Measurements from ENCODE around the gene SMAD7.

The SMAD7 gene

DNA sequence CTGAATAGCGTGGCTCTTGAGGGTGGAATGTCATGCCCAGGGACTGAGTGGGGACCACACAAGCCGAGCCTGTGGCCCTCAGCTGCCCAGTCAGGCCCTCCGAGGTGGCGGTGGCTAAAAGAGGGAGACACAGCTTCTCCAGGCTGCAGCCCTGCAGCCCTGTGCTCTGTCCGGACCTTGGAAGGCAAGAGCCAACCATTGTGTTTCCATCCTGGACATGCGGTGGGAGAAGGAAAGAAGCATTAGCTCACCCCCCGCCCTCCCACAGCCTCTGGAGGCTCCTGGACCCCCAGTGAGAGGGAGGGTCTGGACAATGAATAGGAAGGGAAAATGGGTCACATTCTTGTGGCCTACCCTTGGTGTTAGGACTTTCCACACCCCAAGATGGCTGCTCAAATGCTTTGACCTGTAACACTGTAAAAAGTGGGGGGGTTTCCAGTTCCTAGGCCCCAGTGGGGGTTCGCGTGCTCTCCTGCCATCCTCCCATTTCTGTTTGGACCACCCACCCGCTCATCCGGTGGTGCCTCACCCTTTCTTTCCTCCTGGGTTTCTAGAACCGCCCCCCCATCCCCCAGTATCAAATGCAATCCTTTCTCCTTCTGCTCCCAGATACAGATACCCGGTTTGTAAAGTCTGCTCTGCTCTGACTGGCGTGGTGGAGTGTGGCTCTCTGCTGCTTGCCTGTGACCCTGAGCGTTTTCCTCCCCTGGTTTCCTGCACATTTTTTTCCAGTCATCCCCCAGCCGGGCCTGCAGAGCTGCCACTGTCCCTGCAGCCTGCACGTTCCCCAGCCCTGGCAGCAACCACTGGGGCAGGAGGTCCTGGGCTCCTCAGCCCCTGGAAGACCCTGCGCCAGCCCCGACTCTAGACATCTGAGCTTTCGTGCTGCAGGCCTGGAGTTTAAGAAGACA lies 36.3 kb upstream of the SMAD7 start:
- no peak for DNase-seq (ENCODE audit: low read depth)

DNA sequence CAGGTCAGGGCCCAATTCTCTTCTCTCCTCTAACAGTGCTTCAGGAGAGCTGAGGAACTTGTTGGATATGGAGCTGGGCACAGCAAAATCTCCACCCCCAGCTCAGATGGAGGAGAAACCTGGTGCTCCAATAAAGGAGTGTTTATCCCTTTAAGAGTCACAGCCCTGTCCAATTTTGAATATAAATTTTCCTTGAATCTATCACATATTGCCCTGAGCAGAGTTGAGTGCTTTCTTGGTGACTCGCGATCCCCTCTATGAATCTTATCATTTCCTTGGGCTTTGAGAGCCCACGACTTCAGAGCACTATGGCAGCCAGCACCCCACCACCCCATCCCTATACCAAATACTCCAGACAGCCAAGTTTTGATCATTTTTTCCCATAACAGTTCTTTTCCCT lies 34.4 kb upstream of the SMAD7 start:
- DNase-seq (ENCODE audit: low read depth), result no peak

DNA sequence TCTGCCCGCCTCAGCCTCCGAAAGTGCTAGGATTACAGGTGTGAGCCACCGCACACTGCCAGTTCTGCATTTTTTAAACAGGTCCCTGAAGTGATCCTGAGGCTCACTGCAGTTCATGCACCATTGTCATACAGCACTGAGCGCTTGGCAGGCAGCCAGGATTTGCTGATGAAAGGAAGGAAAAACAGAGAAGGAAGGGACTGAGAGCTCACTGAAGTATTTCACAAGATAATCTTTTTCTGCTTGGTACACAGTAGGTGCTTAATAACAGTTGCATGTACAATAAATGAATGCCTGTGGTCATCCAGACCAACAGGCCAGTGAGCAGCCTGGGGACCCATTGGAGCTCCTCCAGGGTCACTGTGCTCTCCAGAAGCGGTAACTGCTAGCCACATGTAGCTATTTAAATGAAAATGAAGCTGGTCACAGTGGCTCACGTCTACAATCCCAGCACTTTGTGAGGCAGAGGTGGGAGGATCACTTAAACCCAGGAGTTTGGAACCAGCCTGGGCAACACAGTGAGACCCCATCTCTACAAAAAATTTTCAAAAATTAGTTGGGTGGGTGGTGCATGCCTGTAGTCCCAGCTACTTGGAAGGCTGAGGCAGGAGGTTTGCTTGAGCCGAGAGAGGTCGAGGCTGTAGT lies 33.1 kb upstream of the SMAD7 start:
- no peak for DNase-seq (ENCODE audit: low read depth)

DNA sequence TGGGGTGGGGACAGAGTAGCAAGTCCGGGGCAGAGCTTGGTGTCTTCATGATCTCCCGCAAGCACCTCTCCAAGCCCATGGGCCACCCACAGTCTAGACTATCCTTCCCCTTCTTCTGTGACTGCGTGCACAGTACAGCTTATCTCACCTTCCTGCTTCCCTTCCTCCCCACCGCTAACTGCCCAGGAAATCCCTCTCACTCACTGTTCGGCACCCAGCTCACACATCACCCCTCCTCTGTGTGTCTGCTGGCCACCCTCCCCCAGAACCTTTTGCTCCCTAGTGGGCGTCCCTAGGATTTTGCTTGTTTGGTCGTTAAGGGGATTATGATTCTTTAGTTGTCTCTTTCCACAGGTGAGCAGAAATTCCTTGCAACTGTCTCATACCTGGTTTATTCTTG lies 31.5 kb upstream of the SMAD7 start:
- DNase-seq (ENCODE audit: low read depth), result no peak

DNA sequence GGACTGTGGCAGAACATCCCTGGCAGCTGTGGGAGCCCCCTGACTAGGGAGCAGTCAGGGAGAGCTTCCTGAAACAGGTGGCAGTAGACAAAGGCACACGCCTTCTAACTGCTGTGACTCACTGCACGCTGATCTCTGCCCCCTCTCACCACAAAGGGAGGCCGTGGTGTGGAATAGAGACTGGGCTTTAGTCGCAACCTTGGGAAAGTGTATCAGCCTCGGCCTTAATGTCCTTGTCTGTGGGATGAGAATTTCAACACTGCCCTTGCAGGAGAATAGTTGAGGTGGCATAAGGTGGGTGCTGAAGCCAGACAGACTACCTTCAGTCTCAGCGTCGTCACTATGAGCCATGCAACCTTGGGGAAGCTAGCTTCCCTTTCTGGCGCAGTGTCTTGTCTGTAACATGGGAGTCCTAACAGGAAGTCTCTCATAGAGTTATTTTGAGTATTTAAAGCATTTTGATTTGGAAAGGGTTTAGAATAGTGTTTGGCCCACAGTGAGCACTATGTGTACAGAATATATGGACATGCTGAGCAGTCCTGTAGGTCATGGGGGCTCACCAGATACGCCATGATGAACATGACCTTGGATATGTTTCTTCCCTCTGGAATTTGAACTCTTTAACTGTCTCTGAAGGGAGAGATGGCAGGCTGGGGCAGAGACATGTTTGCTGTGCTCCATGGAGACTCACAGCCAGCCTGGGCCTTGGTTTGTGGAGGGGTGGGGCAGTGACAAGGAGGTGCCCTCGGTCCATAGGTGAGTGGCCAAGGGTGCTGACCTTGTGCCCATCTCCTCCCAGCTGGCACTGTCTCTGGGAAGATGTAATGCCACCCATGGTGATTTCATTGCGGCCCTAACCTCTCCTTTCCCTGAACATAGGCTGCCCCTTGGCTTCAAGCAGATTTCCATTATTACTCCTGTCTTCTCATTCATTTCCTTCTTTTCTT lies 29.5 kb upstream of the SMAD7 start:
- no peak for DNase-seq (ENCODE audit: low read depth)

DNA sequence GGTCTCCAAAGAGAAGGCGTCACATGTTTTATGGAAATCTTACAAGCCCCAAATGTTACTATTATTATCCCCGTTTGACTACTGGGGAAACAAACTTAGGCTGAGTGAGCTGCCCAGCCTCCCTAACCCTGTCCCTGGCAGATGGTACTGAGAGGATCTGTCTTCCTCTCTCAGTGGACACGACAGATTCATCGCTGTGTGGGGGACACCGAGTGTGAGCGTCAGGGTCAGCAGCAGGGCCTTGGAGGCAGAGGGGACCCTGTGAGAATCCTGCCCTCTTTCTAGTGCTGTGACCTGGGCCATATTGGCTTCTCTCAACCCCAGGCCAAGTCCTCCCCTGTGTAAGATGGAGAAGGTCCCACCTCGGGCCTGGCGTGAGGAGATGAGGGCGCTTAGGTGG lies 27.1 kb upstream of the SMAD7 start:
- DNase-seq (ENCODE audit: low read depth), result no peak

DNA sequence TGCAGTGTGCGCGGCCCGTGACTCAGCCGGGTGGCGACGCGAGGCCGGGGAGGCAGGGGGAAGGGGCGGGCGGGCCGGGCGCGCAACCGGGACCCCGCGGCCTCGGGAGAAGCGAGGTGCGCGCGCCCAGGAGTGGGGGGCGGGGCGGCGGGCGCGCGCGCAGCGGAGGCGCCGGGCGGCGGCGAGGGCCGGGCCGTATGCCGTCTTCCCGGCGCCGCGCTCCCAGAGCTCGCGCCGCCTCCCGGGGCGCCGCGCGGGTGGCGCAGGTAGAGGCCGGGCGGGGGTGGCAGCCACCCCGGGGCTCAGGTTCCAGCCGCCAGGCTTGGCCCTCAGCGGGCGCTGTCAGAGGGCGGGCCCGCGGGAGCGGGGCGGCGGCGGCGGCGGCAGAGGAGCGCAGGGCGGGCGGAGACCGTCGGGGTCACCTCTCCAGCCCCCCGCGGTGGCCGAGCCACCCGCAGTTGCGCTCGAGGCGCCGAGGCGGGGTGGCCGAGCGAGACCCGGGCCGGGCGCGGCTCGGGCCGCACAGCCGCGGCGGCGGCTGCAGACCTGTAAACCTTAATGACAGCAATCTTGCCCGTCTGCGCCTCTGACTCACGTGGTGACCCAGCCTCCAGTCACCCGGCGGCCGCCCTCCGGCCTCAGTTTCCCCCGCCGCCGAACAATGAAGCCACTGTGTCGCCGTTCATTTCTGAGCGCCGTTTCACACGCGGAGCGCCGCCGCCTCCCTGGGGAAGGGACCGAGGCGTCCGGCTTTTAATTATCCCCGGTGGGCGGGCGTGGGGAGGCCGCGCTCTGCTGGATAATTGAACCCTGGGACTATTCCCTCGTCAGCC lies 25.3 kb upstream of the SMAD7 start:
- DNase-seq (ENCODE audit: low read depth), result no peak

DNA sequence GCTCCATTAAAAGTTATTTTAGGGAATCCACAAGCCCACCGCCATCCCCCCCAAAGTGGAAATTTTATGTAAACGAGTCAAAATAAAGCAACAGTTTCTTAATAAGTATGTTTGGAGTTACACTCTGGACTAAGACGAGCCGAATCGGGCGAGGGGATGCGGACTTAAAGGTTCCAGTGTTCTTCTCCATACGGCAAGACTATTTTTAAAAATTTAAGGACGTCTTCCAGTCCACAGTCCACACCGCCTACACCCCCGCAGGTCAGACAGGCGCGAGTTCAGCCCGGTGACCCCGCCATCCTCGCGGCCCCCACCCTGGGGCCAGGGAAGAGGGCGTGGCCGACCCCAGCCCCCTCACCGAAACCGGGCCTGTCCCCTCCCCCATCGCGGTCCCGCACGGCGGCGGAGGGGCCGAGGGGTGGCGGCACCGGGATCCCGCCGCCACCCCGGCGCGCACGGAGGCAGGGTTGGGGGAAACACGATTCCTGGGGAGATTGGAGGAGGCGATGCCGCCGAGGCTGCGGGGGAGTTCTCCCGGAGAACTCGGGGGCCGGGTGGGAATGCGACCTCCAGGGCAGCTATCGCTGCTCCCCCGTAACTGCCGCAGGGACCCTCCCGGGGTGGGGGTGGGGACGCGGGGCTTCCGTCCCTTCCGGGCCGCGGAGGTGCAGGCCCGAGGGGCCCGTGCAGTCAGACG lies 24.5 kb upstream of the SMAD7 start:
- DNase-seq (ENCODE audit: low read depth), result no peak

DNA sequence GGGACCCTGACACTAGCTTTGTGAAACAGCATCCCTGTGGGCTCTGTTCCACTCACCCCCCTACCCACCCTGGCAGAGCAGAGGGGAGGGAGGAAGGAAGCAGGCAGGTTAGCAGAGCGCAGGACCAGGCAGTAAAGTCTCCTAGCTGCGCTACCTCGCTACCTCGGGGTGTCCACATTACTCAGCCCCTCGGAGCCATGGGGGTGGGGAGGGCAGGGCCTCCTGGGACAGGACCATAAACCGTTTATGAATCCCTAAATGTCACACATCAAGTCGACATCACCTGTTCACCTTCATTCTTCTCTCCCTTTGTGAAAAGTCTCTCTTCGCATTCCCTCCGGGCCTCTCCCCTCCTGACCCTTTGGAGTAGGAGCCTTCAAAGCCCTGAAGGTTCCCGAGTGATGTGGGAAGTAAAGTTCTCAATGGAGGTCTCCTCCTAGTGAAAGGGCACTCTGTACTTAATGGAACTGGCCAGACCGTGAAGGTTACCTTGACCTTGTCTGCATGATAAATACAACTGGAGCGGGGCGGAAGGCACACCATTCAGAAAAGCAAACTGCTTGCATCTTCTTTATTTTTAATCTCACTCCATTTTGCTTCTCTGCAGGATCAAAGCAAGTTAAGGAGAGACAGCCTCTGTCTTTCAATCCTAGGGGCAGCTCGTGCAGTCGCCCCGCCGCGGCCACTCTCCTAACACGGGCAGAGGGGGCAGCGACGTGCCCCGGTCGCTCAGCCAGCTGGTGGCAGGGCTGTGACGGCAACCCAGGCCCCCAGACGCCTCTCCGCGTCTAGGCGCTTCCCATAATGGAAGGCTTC lies 23.7 kb upstream of the SMAD7 start:
- no peak for DNase-seq (ENCODE audit: low read depth)

DNA sequence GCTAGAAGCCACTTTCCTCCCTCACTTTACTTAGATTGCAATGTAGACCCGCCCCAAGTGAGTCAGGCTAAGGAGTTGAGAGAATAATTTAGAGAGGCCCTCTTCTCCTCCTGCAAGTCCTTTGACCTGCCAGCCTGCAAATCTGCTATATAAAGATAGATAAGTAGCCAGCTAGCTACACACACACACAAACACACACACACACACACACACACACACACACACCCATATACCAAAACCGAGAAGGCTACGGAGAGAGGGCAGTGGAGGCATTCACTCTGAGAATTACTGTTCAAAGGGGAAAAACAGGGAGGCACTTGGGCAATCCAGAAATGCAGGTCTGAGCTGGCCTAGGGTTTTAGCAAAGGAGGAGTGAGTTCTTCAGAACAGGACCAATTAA lies 23.0 kb upstream of the SMAD7 start:
- DNase-seq (ENCODE audit: low read depth), result no peak

DNA sequence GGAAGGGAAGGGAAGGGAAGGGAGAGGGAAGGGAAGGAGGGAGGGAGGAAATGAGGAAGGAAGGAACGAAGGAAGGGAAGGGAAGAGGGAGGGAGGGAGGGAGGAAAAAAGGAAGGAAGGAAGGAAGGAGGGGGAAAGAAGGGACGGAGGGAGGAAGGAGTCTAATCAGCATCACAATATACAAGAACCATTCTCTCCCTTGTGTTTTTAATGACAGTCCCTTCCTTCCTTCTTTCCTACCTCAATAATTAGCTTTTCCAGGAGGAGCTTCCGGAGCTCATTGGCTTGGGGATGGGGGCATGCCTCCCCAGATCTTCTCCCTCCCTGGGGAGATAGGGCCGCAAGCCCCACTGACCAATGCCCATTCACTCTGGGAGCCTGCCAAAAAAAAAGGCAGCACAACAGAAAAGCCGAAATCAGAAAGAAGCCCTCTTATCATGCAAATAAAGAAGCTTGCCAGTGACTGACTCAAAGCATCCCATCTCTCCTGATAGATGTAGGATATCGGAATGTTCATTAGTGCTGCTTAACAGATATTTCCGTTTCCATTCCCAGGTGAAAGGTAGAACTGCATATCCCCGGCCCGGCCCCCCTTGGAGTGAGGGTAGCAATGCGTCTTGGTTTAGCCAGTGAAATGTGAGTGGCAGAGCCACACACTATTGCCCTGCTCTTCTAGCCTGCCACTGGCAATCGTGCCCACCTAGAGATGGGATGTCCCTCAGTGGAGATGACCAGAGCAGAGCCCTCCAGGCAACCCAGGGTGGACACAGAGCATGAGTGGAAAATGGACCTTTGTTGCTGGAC lies 17.8 kb upstream of the SMAD7 start:
- DNase-seq (ENCODE audit: low read depth), result no peak

DNA sequence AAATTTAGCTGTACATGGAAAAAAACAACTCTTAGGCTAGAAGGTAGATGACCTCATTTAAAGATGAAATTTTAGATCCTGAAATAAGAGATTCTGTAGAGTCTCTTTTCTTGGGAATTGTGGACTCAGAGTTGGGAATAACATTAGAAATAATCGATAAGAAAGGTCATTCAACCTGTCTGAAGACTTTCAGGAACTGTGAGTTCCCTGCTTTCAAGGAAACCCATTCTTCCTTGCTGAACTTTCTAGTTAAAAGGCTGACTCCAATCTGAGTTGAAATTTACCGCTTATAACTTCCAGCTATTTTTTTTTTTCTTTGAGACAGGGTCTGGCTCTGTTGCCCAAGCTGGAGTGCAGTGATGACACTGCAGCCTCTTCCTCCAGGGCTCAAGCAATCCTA lies 16.8 kb upstream of the SMAD7 start:
- no peak for DNase-seq (ENCODE audit: low read depth)

DNA sequence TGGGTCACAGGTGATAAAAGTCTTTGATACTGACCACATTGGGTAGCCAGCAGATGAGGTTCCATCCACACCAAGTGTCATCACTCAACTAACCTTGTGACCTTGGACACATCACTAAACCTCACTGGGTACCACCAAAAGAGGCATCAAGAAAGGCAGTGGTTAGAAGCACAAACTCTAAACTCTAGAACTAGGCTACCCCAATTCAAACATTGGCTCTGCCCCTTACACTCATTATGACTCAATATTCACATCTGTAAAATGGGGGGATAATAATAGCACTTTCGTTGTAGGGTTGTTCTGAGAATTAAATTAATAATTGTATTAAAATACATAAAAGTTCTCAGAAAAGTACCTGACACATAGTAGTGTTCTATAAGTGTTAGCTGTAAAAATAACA lies 15.8 kb upstream of the SMAD7 start:
- DNase-seq (ENCODE audit: low read depth), result no peak

DNA sequence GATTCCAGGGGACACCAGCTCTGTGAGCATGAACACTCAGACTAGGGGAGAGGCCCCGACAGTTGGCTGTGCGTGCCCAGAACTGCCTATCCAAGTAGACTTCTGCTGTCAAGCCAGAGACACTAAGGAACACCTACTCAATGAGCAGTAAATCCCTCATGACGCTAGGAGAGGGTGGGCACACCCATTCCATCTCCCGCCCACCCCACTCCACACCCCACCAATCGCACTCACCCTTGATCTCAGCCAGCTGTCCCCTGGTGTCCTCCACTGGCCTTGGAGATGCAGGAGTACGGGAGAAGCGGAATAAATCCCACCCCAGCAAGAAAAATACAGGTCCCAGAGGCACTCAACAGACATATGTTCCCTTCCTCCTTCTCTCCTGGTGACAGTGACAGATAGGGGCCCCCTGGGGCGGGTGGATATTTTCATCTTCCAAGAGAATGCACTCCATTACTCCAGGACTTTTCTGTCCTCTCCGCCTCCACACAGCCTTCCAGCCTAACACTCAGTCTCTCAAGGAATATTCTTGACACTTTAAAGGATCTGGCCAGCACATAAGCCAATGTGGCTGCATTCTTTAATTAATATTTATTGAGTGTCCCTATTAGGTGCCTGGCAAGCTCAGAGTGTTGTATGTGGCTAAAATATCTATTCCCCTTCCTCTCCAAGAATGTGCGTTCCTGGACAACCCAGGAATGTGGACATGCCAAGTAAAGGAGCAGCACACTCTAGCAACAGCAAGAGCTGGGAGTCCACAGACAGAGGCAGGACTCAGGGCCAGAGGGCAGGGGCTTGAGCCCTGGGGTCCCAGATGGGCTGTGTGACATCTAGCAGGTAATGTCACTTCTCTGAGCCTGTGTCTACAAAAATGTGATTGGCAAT lies 13.1 kb upstream of the SMAD7 start:
- DNase-seq (ENCODE audit: low read depth), result no peak

DNA sequence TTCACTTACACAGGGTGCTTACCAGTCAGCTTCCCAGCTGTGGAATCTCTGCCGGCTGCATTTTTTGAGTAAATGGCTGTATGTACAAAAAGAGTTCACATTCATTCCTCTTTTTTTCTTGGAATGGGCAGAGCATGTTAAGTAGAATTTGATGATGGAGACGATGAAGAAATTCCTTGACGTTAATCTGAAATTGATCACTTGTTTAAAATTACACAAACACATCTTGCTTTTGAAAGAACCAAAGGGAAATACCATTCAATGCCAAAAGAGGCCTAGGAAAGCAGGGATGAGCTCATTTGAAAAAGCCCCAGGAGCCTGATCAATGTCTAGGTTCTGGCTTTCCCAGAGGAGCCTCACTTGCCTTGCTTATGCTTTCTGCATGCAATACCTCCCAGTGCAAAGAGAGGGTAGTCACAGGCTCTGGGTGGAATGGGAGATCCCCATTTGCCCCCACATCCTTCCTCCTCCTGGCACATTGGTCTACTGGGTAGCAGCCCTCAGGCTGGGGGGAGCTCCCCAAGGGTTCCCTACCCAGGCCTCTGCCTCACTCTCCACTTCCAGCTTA lies 12.3 kb upstream of the SMAD7 start:
- DNase-seq (ENCODE audit: low read depth), result no peak

DNA sequence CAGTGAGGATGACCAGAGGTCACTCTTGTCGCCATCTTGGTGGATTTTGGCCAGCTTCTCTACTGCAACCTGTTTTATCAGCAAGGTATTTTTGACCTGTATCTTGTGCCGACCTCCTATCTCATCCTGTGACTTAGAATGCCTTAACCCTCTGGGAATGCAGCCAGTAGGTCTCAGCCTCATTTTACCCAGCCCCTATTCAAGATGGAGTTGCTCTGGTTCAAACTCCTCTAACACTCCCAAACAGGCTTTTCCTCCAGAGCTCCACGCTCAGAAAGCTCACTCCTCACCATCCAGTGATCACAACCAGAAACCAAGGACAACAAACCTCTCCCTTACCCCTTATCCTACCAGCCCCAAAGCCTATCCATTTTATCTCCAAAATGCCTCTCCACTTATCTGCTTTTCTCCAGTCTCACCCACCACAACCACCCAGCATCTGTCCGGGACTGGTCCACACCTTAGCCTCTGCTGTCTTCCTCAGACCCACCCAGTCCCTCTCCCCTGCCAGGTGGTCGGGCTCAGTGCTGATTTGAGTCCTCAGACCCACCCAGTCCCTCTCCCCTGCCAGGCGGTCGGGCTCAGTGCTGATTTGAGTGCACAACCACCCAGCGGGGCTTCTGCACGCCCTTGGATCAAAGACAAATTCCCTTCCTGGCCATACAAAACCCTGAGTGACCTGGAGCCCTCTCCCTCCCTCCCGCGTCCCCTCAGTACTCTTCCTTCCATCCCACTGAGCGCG lies 11.7 kb upstream of the SMAD7 start:
- DNase-seq (ENCODE audit: low read depth), result no peak

DNA sequence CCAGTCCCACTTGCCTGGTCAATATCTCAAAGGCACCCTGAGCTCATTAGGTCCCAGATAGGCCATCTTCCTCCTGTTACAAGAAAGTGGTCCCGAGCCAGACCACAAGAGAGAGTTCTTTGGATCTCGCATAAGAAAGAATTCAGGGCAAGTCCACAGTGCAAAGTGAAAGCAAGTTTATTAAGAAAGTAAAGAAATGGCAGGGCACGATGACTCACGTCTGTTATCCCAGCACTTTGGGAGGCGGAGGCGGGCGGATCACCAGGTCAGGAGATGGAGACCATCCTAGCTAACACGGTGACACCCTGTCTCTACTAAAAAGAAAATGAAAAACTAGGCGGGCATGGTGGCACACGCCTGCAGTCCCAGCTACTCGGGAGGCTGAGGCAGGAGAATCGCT lies 10.8 kb upstream of the SMAD7 start:
- DNase-seq (ENCODE audit: low read depth), result no peak
